SIG-M5 treated with dmso at 0.1 percent for 504 hours (cell line): ENCODE data around the gene ADI1.
A peak's percentile ranks its signal among the peaks of the same experiment; 100 is the strongest.

Experiments used
- DNase-seq: peaks from one replicate; lab custom pipeline; 2025; ENCODE audit not compliant: unreplicated experiment; lab: John Stamatoyannopoulos, UW

Gene ADI1

GRCh38 chr2:3481736-3482362, 37.5 kb downstream of the ADI1 start:
- no peak for DNase-seq

- DNase-seq: no peak
These were observed 38.3 kb downstream of the ADI1 start for GRCh38 chr2:3481011-3481400.

DNA sequence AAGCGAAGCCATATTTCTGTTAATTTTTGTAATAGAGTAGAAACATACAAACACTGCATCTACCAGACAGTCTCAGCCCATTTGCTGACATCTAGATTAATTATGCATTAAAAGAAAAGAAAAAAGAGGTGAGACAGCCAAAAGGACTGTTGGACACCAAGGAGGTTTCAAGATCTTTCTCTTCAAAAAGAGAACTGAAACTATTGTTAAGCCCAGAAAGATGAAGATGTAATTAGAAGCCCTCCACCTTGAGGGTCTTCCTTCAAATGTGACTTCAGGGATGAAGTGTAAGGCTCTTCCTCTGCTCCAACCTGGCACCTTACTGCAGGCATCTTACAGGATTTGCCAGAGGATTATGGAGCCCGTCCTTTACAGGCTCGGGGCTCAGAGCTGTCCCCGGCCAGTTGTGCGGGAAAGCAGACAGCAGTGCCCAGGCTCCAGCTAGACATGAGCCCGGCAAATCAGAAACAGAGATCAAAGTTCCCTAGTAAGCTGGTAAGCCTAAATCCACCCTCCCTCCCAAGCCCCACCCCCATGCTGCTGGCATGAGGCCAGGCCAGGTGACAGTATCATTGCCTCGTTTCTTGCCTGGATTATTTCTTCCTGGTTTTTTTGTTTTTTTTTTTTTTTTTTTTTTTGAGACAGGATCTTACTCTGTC, 38.9 kb downstream of the ADI1 start:
- no peak for DNase-seq

DNA sequence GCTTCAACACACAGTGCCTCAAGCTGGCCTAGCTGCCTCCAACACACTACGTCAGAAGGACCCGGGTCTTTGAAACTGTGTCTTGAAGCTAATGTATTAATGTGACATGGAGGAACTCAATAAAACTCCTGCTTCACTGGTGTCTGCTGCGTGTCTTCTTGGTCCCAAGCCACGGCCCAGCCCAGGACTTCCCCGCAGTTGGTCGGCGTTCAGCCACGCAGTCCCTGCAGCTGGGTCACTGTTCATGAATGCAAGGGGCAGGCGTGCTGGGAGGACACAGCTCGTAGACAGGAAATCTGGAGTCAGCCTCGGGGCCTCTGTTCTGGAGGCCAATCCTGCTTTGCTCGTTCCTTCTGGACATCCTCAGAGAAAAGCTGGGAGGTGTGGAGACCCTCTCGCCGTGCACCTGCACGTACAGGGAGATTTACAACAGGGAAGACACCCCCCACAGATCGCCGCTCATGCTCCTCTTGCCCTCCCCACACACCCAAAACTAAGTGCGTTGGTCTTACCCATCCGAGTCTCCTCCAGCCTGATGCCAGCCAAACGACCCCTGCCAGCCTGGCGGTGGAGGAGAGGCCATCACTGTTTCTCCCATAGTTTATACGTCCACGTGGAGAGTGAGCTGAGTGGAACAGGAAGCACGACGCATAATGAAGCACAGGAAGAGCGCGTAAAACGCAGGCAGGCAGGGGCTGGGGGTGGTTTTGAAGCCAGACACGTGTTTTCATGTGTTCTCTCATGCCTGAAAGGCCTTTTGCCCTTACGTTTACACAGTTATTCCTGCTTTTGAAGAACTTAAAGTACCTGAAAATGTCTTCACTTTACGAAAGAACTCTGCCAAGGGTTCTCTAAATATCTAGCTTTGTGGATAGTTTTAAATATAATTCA, 39.7 kb downstream of the ADI1 start:
- no peak for DNase-seq

DNA sequence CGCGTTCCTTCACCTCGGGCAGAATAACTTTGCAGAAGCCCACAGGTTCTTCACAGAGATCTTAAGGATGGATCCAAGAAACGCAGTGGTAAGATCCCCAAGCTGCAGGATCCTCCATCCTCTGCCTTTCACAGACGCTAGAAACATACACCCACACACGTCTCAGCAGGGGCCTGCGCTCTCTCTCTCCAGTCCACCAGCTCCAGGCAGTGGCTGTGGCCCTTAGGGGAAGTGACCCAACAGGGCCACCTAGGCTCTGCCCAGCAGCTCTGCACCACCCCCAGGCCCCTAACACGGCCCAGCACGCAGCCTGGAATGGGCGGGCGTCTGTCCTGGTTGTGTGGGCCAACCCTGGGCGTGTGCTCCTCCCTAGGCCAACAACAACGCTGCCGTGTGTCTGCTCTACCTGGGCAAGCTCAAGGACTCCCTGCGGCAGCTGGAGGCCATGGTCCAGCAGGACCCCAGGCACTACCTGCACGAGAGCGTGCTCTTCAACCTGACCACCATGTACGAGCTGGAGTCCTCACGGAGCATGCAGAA, 40.4 kb downstream of the ADI1 start:
- no peak for DNase-seq

DNA sequence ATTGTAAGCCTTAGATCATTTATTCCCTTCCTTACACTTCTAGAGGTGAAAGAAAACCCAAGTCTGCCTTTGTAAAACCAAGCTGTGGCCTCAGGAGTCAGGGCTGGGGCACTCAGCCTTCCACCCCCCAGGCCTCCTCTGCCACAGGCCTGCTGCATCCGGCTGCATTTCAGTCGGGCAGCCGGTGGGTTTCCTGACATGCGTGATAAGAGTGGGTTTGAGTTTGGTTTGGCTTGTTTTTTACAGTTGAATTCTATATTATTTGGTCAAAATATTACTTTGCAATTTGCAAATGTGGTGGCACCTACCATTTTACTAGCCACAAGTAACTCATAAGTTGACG, 42.4 kb downstream of the ADI1 start:
- DNase-seq: no peak

GRCh38 chr2:3476321-3476984, 42.9 kb downstream of the ADI1 start:
- DNase-seq: no peak

DNA sequence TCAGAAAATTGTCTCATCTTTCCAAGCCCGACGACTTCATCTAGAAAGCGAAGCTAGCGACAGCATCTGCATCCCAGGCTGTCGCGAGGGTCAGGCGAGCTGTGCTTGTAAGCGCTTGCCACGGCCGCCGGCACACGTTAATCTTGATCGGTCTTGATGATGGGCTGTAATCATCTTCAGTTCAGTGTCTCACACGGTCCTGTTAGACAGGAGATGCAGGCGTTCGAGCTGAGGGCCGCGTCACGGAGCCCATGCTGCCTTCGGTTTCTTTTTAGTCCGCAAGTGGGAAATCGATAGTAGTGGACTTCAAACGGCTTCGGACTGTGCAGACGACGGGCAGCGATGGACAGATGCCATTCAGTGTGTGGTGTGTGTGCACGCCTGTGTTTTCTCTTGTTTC, 43.6 kb downstream of the ADI1 start:
- no peak for DNase-seq

- no peak for DNase-seq
These were observed 46.4 kb downstream of the ADI1 start for GRCh38 chr2:3472966-3473365.

- no peak for DNase-seq
These were observed 47.0 kb downstream of the ADI1 start for GRCh38 chr2:3472296-3472695.

- DNase-seq: no peak
These were observed 48.2 kb downstream of the ADI1 start for GRCh38 chr2:3470856-3471737.

GRCh38 chr2:3470166-3470651, 49.1 kb downstream of the ADI1 start:
- DNase-seq: no peak

- DNase-seq: no peak
These were observed 49.8 kb downstream of the ADI1 start for GRCh38 chr2:3469486-3469885.

GRCh38 chr2:3468296-3468988, 50.9 kb downstream of the ADI1 start:
- DNase-seq: no peak

DNA sequence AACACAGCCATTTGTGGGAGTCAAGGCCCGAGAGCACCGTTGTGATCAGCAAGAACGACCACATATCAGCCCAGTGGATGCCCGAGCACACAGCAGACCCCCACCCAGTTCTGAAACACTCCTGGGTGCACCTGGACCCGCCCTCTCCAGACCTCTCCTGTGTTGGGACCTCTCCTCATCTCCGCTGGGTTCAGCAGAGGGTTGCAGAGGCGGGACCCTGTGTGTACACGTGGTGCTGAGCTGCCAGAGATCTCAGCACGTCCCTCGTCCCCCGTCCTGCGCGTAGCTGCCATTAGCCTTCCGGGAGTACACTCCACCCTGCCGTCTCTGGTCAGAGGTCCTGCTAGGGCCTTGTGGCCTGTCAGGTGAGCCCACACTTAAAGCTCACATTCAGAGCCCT, 51.7 kb downstream of the ADI1 start:
- DNase-seq: no peak

DNA sequence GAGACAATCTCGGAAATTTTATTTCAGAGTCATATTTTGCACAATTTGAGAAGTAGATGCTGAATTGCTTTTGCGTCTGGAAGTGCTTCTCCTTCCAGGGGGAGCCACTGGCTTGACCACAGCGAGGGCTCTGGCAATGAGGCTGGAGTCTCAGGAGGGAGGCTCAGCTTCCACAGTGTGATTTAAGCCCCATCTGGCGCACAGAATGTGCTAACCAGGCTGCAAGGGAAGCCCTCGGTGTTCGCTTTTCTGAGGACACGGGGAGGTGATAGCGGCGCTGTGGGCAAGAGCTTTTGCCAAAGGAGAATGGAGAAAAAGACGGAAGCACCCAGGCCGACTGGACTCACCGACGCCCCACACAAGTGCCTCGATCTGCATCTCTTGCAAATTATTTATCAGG, 52.4 kb downstream of the ADI1 start:
- no peak for DNase-seq

GRCh38 chr2:3466482-3466863, 52.9 kb downstream of the ADI1 start:
- no peak for DNase-seq

- DNase-seq: peak; percentile 57
These were observed 53.4 kb downstream of the ADI1 start for GRCh38 chr2:3465844-3466481.

GRCh38 chr2:3465328-3465727, 54.0 kb downstream of the ADI1 start:
- DNase-seq: no peak
